PC-9 (cell line): ENCODE measurements around the gene STX16. TPM values are rescaled to one million over a fixed set of nuclear protein-coding genes. Genes with fewer than 3 reads are reported as not detected.

Experiments used
- BruUV-seq: library from RNA; stranded (reverse); fragments of 400-500 nt; replicated peaks from 2 replicates; lab custom pipeline; 2021; lab: Mats Ljungman, UMichigan
- CTCF ChIA-PET: fragments of 300-600 bp; sonication (Branson Sonifier 250); formaldehyde crosslinking; loops from one replicate; lab custom pipeline; 2022; ENCODE audit warnings: antibody characterized with exemption; lab: Charles Lee
- POLR2A ChIA-PET: fragments of 300-600 bp; sonication (Branson Sonifier 250); formaldehyde crosslinking; loops from one replicate; lab custom pipeline; 2022; ENCODE audit warnings: antibody characterized with exemption; ENCODE audit not compliant: unreplicated experiment; lab: Charles Lee
- DNase-seq, 2 experiments: peaks; one replicate each; pipeline versions ENCODE4 v3.0.0 to v3.0.0-alpha.2; 2015 to 2022; ENCODE audit warnings: mixed read lengths in 1 of 2
- H2AFZ ChIP-seq: fragments of 200-600 bp; sonication (generic); 2 replicates; pipeline ENCODE4 v1.8.1; 2017; ENCODE audit warnings: antibody characterized with exemption
- H3F3A ChIP-seq: fragments of 200-600 bp; sonication (generic); 2 replicates; pipeline ENCODE4 v1.8.1; 2017; ENCODE audit warnings: antibody characterized with exemption, mild to moderate bottlenecking, low read depth; ENCODE audit not compliant: insufficient read depth
- H3K27ac ChIP-seq: fragments of 200-600 bp; sonication (generic); 2 replicates; pipeline ENCODE4 v1.6.1; 2016; ENCODE audit warnings: mixed run types
- H3K27me3 ChIP-seq: fragments of 200-600 bp; sonication (generic); 2 replicates; pipeline ENCODE4 v1.6.1; 2016; ENCODE audit warnings: low read depth, mixed run types; ENCODE audit not compliant: insufficient read depth
- H3K36me3 ChIP-seq: fragments of 200-600 bp; sonication (generic); 2 replicates; pipeline ENCODE4 v1.6.1; 2016; ENCODE audit warnings: low read depth, mixed run types
- H3K4me1 ChIP-seq: fragments of 200-600 bp; sonication (generic); replicated peaks from 2 replicates; pipeline ENCODE4 v1.6.1; 2016; ENCODE audit warnings: mixed run types; ENCODE audit not compliant: insufficient read depth
- H3K4me2 ChIP-seq: fragments of 200-600 bp; sonication (generic); 2 replicates; pipeline ENCODE4 v1.6.1; 2017; ENCODE audit warnings: mixed run types
- H3K4me3 ChIP-seq: fragments of 200-600 bp; sonication (generic); 2 replicates; pipeline ENCODE4 v1.6.1; 2016; ENCODE audit warnings: mixed run types
- H3K79me2 ChIP-seq: fragments of 200-600 bp; sonication (generic); 2 replicates; pipeline ENCODE4 v1.6.1; 2017; ENCODE audit warnings: low read depth, mixed run types
- H3K9me2 ChIP-seq: fragments of 200-600 bp; sonication (generic); 2 replicates; pipeline ENCODE4 v1.8.1; 2017; ENCODE audit warnings: mild to moderate bottlenecking; ENCODE audit not compliant: insufficient read depth
- H3K9me3 ChIP-seq: fragments of 200-600 bp; sonication (generic); 2 replicates; pipeline ENCODE4 v1.8.1; 2016; ENCODE audit warnings: low read depth; ENCODE audit not compliant: insufficient read depth
- H4K20me1 ChIP-seq: fragments of 200-600 bp; sonication (generic); 2 replicates; pipeline ENCODE4 v1.8.1; 2017; ENCODE audit not compliant: insufficient read depth
- CTCF ChIP-seq: fragments of 200-600 bp; sonication (generic); conservative IDR thresholded peaks from 2 replicates; pipeline ENCODE4 v1.6.1; 2017; ENCODE audit warnings: mixed run types, antibody characterized with exemption, mild to moderate bottlenecking, moderate library complexity
- EZH2 ChIP-seq: fragments of 200-600 bp; sonication (generic); IDR thresholded peaks from 2 replicates; pipeline ENCODE4 v1.8.0; 2017; ENCODE audit warnings: antibody characterized with exemption, low read depth
- intact Hi-C: fragments of 100-400 bp; cut with micrococcal nuclease; formaldehyde crosslinking; loops from one replicate; pipeline ENCODE4 v1.10.0; 2022; ENCODE audit not compliant: unreplicated experiment
- total RNA-seq: library from RNA; stranded (reverse); gene quantifications from 2 replicates; pipeline ENCODE4 v1.2.3, GENCODE V29; 2021

STX16 gene
- total RNA-seq, 1 experiment from 2014 or later = 76.3 TPM

- H3K27ac ChIP-seq = no peak overlapping the region
- no peaks in the 10 kb centered on the region for H4K20me1 ChIP-seq
- BruUV-seq = no TSS peak
- no peak for DNase-seq
- H3K4me3 ChIP-seq = no peak overlapping the region
- H3K36me3 ChIP-seq = no peaks in the 10 kb centered on the region
- H3K27me3 ChIP-seq = no peaks in the 10 kb centered on the region
- H3K4me2 ChIP-seq = no peak overlapping the region
- H3K79me2 ChIP-seq = no peaks in the 10 kb centered on the region
- POLR2A ChIA-PET = no interaction called here
- intact Hi-C loops = no loop called here
- TF ChIP-seq CTCF (no peak), EZH2 (no peak)
- no peaks in the 10 kb centered on the region for H3K9me3 ChIP-seq
- CTCF ChIA-PET = no interaction called here
- no peaks in the 10 kb centered on the region for H3K9me2 ChIP-seq
- H2AFZ ChIP-seq = no peak overlapping the region
- no peaks in the 10 kb centered on the region for H3F3A ChIP-seq
- H3K4me1 ChIP-seq = no peaks in the 10 kb centered on the region
These were observed 46.8 kb upstream of the STX16 start for GRCh38 chr20:58604128-58604881.

DNA sequence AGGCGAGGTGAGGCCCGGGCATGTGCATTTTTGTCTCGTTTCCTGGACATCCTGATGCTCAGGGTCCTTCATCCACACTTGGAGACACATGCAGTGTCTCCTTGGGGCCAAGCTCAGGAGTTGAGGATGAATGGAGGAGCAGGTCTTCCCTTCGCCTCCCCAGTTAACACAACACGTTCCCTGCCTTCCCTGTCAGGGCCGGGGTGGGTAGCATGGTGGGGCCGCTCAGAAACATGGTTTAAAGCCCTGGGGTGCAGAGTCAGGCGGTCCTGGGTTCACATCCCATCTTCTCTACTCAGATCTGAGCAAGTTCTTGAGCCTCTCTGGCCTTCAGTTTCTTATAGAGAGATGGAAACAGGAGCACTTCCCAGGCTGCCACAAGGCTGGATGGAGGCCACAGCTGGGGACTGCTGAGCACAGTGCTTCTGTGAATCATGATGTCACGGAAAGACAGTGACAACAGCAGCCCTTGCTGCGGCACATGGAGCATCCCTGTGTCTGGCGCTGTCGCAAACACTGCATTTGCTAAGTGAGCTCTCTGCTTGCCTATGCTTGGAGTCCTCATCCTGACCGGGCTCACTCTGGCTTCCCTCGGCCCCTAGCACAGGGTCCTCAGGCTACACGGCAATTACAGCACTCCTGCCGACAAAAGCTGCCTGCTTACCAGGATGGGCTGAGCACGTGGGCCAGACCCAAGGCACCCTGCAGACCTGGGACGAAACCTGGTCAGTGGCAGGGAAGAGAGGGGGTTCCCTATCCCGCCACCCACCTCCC lies 45.6 kb upstream of the STX16 start:
- no peaks in the 10 kb centered on the region for H4K20me1 ChIP-seq
- H3K27ac ChIP-seq = no peak overlapping the region
- peaks cover 10% of the 10 kb centered on the region for H3K4me1 ChIP-seq
- DNase-seq = no peak
- BruUV-seq = no TSS peak
- ChIA-PET CTCF (no interaction called here), POLR2A (no interaction called here)
- H3K4me2 ChIP-seq = no peak overlapping the region
- H3K9me3 ChIP-seq = no peaks in the 10 kb centered on the region
- H3K27me3 ChIP-seq = no peaks in the 10 kb centered on the region
- H3K9me2 ChIP-seq = no peaks in the 10 kb centered on the region
- intact Hi-C loops = no loop called here
- no peaks in the 10 kb centered on the region for H3K36me3 ChIP-seq
- H2AFZ ChIP-seq = no peak overlapping the region
- H3F3A ChIP-seq = peaks cover under 1% of the 10 kb centered on the region; the same call in 1 of the 2 replicates
- TF ChIP-seq CTCF (no peak), EZH2 (no peak)
- no peaks in the 10 kb centered on the region for H3K79me2 ChIP-seq
- no peak overlapping the region for H3K4me3 ChIP-seq

- DNase-seq = no peak
- H3K27ac ChIP-seq = no peak overlapping the region
- no peaks in the 10 kb centered on the region for H3K9me2 ChIP-seq
- intact Hi-C loops = no loop called here
- H3K4me2 ChIP-seq = no peak overlapping the region
- CTCF ChIA-PET = no interaction called here
- no peak overlapping the region for H3K4me3 ChIP-seq
- no peaks in the 10 kb centered on the region for H3K27me3 ChIP-seq
- peaks cover 6% of the 10 kb centered on the region; the same call in 1 of the 2 replicates for H3F3A ChIP-seq
- no peaks in the 10 kb centered on the region for H3K36me3 ChIP-seq
- H3K4me1 ChIP-seq = peaks cover 16% of the 10 kb centered on the region
- BruUV-seq = no TSS peak
- no peaks in the 10 kb centered on the region for H3K79me2 ChIP-seq
- TF ChIP-seq CTCF (no peak), EZH2 (no peak)
- no peak overlapping the region for H2AFZ ChIP-seq
- no peaks in the 10 kb centered on the region for H4K20me1 ChIP-seq
- H3K9me3 ChIP-seq = no peaks in the 10 kb centered on the region
- POLR2A ChIA-PET = no interaction called here
These were observed 44.9 kb upstream of the STX16 start for GRCh38 chr20:58606184-58606583.
